Mesendoderm (in vitro differentiated cells): ENCODE results near the gene MRRF. TPM values are rescaled to one million over a fixed set of nuclear protein-coding genes. Genes with fewer than 3 reads are reported as not detected.

Experiments used
- DNase-seq: peaks from one replicate; pipeline ENCODE4 v3.0.0; 2013
- H2AK5ac ChIP-seq: 2 replicates; pipeline ENCODE4 v1.6.1; 2013; ENCODE audit warnings: low read length, inconsistent platforms
- H2BK120ac ChIP-seq: 2 replicates; pipeline ENCODE4 v1.6.1; 2013; ENCODE audit warnings: low read depth, mild to moderate bottlenecking, low read length, moderate library complexity, mixed read lengths
- H2BK15ac ChIP-seq: replicated peaks from 2 replicates; pipeline ENCODE4 v1.6.1; 2013; ENCODE audit warnings: low read depth, mild to moderate bottlenecking, moderate library complexity
- H2BK5ac ChIP-seq: 2 replicates; pipeline ENCODE4 v1.6.1; 2013; ENCODE audit warnings: low read length, inconsistent platforms
- H3K18ac ChIP-seq: 2 replicates; pipeline ENCODE4 v1.6.1; 2013; ENCODE audit warnings: mild to moderate bottlenecking, low read length, mixed read lengths
- H3K23ac ChIP-seq: one replicate; pipeline ENCODE4 v1.6.1; 2013; ENCODE audit warnings: low read length
- H3K27ac ChIP-seq: 2 replicates; pipeline ENCODE4 v1.5.1; 2013; ENCODE audit warnings: low read depth, mild to moderate bottlenecking, inconsistent platforms, low read length, moderate library complexity
- H3K27me3 ChIP-seq: 2 replicates; pipeline ENCODE4 v1.6.1; 2013; ENCODE audit warnings: low read length, control low read depth, mild to moderate bottlenecking, inconsistent platforms; ENCODE audit not compliant: insufficient read depth, poor library complexity
- H3K36me3 ChIP-seq: 2 replicates; pipeline ENCODE4 v1.6.1; 2013; ENCODE audit warnings: low read length, inconsistent platforms; ENCODE audit not compliant: control insufficient read depth, insufficient read depth
- H3K4ac ChIP-seq: one replicate; pipeline ENCODE4 v1.6.1; 2013; ENCODE audit warnings: low read depth, mild to moderate bottlenecking, low read length, moderate library complexity
- H3K4me1 ChIP-seq: 2 replicates; pipeline ENCODE4 v1.6.1; 2013; ENCODE audit warnings: low read depth, low read length, inconsistent platforms; ENCODE audit not compliant: control insufficient read depth
- H3K4me2 ChIP-seq: 2 replicates; pipeline ENCODE4 v1.6.1; 2013; ENCODE audit warnings: low read length
- H3K4me3 ChIP-seq: 2 replicates; pipeline ENCODE4 v1.5.1; 2013; ENCODE audit warnings: mild to moderate bottlenecking, low read length
- H3K56ac ChIP-seq: one replicate; pipeline ENCODE4 v1.6.1; 2013; ENCODE audit warnings: low read length
- H3K79me1 ChIP-seq: 2 replicates; pipeline ENCODE4 v1.6.1; 2013; ENCODE audit warnings: low read length, inconsistent platforms
- H3K79me2 ChIP-seq: 2 replicates; pipeline ENCODE4 v1.6.1; 2013; ENCODE audit warnings: mild to moderate bottlenecking, low read length; ENCODE audit not compliant: control insufficient read depth, insufficient read depth
- H3K9ac ChIP-seq: 2 replicates; pipeline ENCODE4 v1.6.1; 2013; ENCODE audit warnings: low read length, inconsistent platforms
- H4K5ac ChIP-seq: one replicate; pipeline ENCODE4 v1.6.1; 2013; ENCODE audit warnings: low read length
- H4K8ac ChIP-seq: one replicate; pipeline ENCODE4 v1.6.1; 2013; ENCODE audit warnings: low read depth, mild to moderate bottlenecking, control low read depth, low read length, moderate library complexity
- WGBS: extraction: QIAGEN DNeasy Blood & Tissue Kit; methylation state at CpG from one replicate; pipeline ENCODE4 v1.1.7; 2013; ENCODE audit warnings: low lambda C conversion rate, missing lambda C conversion rate; ENCODE audit not compliant: insufficient coverage; ENCODE audit errors: extremely low coverage; 5-methylcytosine and 5-hydroxymethylcytosine counted together
- polyA plus RNA-seq, 2 experiments: library from polyadenylated mRNA; stranded (reverse); fragments of 200-250 nt; gene quantifications; one replicate each; pipeline ENCODE4 v1.2.3, GENCODE V29; 2013

MRRF gene
- 40.9 TPM for polyA plus RNA-seq (2013, experiment 1 of 2)
- 41.5 TPM for polyA plus RNA-seq (2013, experiment 2 of 2)

- Histone ChIP-seq H3K36me3 (peaks cover 1% of the 10 kb centered on the region), H3K4me2 (peak within 1 kb of the TSS; percentile 88), H3K18ac (no peak within 1 kb of the TSS), H3K56ac (peak within 1 kb of the TSS; percentile 92), H3K4me1 (peaks cover 4% of the 10 kb centered on the region), H2BK15ac (no peak within 1 kb of the TSS), H3K23ac (no peak within 1 kb of the TSS), H3K79me1 (peaks cover 14% of the 10 kb centered on the region), H3K4ac (no peak within 1 kb of the TSS), H2AK5ac (no peak within 1 kb of the TSS), H3K4me3 (peak within 1 kb of the TSS; percentile 93), H2BK5ac (peak within 1 kb of the TSS; percentile 72), H3K27ac (peak within 1 kb of the TSS; percentile 72), H2BK120ac (no peak within 1 kb of the TSS), H3K27me3 (no peaks in the 10 kb centered on the region), H3K9ac (peak within 1 kb of the TSS; percentile 82), H3K79me2 (peaks cover 14% of the 10 kb centered on the region), H4K8ac (peak within 1 kb of the TSS; percentile 57), H4K5ac (peak within 1 kb of the TSS; percentile 23)
- WGBS: no CpG with 5 or more reads among the region's 60 CpGs
- peak; percentile 95 for DNase-seq
These were observed at the start of gene MRRF, which contains the start of gene RBM18 for GRCh38 chr9:122264360-122265148. TSS of gene MRRF (plus strand) at chr9:122264882. CDS start at chr9:122270892, 6,010 bp downstream. TSS of gene RBM18 (minus strand) at chr9:122264840. CDS start at chr9:122261492, 3,348 bp downstream.

DNA sequence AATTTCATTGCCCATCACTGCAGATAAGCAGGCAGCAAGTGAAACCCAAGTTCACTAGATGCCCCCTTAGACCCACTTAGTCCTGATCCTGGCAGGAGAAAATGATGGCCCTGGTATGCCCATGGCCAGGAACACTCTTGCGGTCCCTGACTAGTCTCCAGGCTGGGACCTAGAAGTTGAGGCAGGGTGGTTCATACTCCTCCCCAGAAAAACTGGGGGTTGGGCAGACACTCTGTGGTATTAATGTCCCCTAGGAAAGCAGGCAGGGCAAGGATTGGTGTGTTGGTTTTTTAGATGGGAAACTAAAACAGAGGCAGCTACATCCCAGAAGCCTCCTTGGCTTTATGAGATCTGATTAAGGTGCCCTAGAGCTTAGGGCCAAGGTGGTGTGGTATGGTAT lies 49.0 kb upstream of the MRRF start:
- no peak overlapping the region for H3K56ac ChIP-seq
- H3K27ac ChIP-seq: no peak overlapping the region
- H3K4me2 ChIP-seq: no peak overlapping the region
- no peaks in the 10 kb centered on the region for H3K79me1 ChIP-seq
- H3K4me3 ChIP-seq: no peak overlapping the region
- no peak for DNase-seq
- no peak overlapping the region for H3K18ac ChIP-seq
- H3K4me1 ChIP-seq: no peaks in the 10 kb centered on the region
- no peak overlapping the region for H2BK120ac ChIP-seq
- H3K23ac ChIP-seq: no peak overlapping the region
- peaks cover 74% of the 10 kb centered on the region for H3K27me3 ChIP-seq
- no peak overlapping the region for H4K8ac ChIP-seq
- H4K5ac ChIP-seq: no peak overlapping the region
- H3K4ac ChIP-seq: no peak overlapping the region
- no peak overlapping the region for H2BK15ac ChIP-seq
- H2BK5ac ChIP-seq: no peak overlapping the region
- no CpG with 5 or more reads among the region's 1 CpG for WGBS
- H3K9ac ChIP-seq: no peak overlapping the region
- H2AK5ac ChIP-seq: no peak overlapping the region
- H3K79me2 ChIP-seq: no peaks in the 10 kb centered on the region
- no peaks in the 10 kb centered on the region for H3K36me3 ChIP-seq

DNA sequence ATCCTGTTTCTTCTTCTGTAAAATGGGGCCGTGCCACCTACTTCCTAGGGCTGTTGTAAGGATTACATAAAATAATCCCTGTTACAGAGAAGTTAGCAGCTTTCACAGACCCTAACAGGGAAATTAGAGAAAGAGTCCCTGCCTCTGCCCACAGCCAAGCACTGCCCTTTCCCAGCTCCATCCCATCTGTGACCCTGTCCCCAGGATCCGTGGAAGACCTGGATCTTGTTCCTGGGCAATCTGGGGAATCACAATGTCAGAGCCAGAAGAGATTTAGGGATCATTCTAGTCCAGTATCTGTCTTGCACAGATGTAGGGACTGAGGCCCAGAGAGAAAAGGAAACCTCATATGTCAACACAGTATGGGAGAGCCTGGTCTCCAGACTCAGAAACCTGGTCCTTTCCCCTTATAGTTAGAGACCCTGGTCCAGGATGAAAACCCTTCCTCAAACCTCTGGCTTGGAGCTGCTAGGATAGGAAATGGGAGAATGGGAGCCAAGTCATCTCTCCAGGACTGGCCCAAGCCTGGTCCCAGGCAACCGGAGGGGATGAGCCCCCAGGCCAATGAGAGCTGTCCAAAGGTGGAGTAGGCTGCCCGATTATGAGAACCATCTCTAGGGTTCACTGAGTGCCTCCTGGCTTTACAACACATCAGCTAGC lies 48.4 kb upstream of the MRRF start:
- WGBS: no CpG with 5 or more reads among the region's 4 CpGs
- Histone ChIP-seq H3K4me1 (no peaks in the 10 kb centered on the region), H2BK120ac (no peak overlapping the region), H3K27me3 (peaks cover 80% of the 10 kb centered on the region), H2BK15ac (no peak overlapping the region), H3K79me2 (no peaks in the 10 kb centered on the region), H3K9ac (no peak overlapping the region), H2BK5ac (no peak overlapping the region), H3K4me2 (no peak overlapping the region), H3K79me1 (no peaks in the 10 kb centered on the region), H4K5ac (no peak overlapping the region), H3K18ac (no peak overlapping the region), H3K27ac (no peak overlapping the region), H3K23ac (no peak overlapping the region), H4K8ac (no peak overlapping the region), H3K56ac (no peak overlapping the region), H3K4ac (no peak overlapping the region), H3K36me3 (no peaks in the 10 kb centered on the region), H3K4me3 (no peak overlapping the region), H2AK5ac (no peak overlapping the region)
- peak; percentile 42 for DNase-seq

- H3K4me3 ChIP-seq: no peak overlapping the region
- no CpG with 5 or more reads among the region's 35 CpGs for WGBS
- no peaks in the 10 kb centered on the region for H3K4me1 ChIP-seq
These were observed 47.8 kb upstream of the MRRF start for GRCh38 chr9:122216798-122217418.

GRCh38 chr9:122217640-122218039 lies 47.0 kb upstream of the MRRF start:
- H3K4ac ChIP-seq: no peak overlapping the region

More at GRCh38 chr9:122216798-122217418, 47.8 kb upstream of the MRRF start:
- Histone ChIP-seq H3K27ac (no peak overlapping the region), H3K56ac (peak overlapping the region; percentile 57), H3K36me3 (no peaks in the 10 kb centered on the region), H3K4me2 (peak overlapping the region; percentile 43), H4K5ac (no peak overlapping the region), H2AK5ac (no peak overlapping the region), H3K27me3 (peaks cover 81% of the 10 kb centered on the region), H2BK15ac (no peak overlapping the region), H3K79me2 (no peaks in the 10 kb centered on the region), H3K23ac (no peak overlapping the region), H3K18ac (no peak overlapping the region), H2BK5ac (no peak overlapping the region), H3K4ac (no peak overlapping the region), H3K9ac (peak overlapping the region; percentile 18), H4K8ac (no peak overlapping the region), H3K79me1 (no peaks in the 10 kb centered on the region), H2BK120ac (no peak overlapping the region)
- peak; percentile 40 for DNase-seq

More at GRCh38 chr9:122217640-122218039, 47.0 kb upstream of the MRRF start:
- Histone ChIP-seq H3K79me2 (no peaks in the 10 kb centered on the region), H4K5ac (no peak overlapping the region), H3K23ac (no peak overlapping the region), H3K9ac (no peak overlapping the region), H4K8ac (no peak overlapping the region), H2BK5ac (no peak overlapping the region), H2BK120ac (no peak overlapping the region), H3K4me1 (no peaks in the 10 kb centered on the region), H3K27ac (no peak overlapping the region), H3K4me2 (no peak overlapping the region), H3K27me3 (peaks cover 81% of the 10 kb centered on the region), H2AK5ac (no peak overlapping the region), H3K4me3 (no peak overlapping the region), H3K18ac (no peak overlapping the region), H3K36me3 (no peaks in the 10 kb centered on the region), H3K56ac (no peak overlapping the region), H2BK15ac (no peak overlapping the region), H3K79me1 (no peaks in the 10 kb centered on the region)
- no CpG with 5 or more reads among the region's 4 CpGs for WGBS
- DNase-seq: no peak
